ENCODE measurements around the gene HS3ST3A1.

HS3ST3A1 gene

DNA sequence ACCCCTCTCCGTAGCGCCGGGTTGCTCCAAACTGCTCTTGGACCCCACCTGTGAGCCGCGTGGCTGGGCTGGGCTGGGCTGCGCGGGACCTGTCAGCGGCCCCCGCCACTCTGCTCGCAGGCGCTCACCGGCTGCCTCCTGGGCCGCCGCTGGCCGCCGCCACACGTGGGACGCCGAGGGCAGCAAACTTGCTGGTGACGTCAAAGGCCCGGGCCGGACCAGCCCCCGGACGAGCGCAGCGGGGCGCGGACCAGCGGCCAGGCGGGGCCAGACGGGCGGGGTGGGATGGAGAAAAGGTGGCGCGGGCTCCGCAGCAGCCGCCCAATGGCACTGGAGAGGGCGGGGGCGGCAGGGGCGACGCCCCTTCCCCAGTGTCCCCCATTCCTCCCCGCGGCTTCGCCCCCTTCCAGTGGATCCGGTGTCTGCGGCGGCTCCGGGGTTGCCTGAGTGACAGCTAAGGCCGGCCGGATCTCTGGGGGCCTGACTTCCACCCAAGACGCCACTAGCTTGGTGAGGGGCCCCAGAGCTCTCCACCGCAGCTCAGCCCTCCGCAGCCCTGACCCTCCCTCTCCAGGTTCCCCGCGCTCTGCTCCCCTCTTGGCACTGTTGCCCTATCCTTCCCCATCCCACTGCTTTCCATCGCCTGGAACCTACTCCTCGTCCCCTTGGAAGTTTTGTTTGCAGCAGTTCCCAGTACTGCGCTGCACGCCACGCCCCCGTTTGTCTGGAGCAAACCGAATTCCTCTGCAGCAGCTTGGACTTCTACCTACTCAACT, at the start of gene HS3ST3A1:
HS3ST3A1 (minus strand) TSS at position 154 of the 776 bp plus-strand sequence. CDS start 800 bp downstream, outside the sequence.
- peak; percentile 81 for DNase-seq (ENCODE audit: low read depth)

DNA sequence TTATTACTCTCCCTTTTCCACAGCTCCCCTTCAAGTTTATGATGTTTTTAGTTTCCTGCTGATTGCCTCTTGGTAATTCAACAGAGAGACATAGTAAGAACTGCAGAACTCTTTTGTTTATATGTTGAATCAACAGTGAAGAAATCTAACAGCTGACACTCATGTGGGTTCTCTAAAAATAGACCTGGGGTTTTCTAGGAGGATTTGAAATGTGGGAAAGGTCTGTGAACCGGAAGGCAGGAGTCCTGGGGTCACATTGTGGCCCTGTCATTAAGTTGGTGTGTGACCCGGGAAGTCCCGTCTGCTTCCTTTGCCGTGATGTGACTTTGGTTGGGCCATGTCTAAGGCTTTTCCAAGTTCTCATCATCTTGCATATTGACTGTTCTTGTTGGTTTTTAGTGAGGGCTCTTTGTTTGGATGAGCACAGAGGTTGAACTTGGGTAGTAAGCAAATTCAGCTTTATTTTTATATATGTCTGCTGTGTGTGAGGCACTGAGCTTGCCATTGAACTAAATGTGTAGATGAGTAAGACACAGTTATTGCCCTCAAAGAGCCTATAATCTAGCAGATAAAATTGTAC, 48.5 kb upstream of the HS3ST3A1 start:
- DNase-seq (ENCODE audit: low read depth): peak; percentile 21

- DNase-seq (ENCODE audit: low read depth): peak; percentile 39
Observed at GRCh38 chr17:13647543-13648021, 45.9 kb upstream of the HS3ST3A1 start.

GRCh38 chr17:13646969-13647542, 45.3 kb upstream of the HS3ST3A1 start:
- DNase-seq (ENCODE audit: low read depth): no peak

DNA sequence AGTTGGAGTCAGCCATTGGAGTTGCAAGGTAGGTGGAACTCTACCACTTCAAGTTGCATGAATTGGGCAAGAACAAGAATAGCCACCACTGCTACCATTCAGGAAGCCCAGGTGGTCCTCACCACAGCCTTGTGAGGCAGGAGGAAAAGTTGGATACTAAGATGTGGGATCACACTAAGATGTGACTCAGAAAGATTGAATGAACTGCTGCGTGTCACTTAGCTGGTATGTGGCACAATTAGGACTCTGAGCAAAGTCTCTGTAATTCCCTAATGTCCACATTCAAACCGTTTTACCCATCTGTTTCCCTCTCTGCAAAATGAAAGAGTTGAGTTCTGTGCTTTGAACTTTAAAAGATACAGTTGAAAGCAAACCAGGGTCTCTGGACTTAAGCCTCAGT, 44.7 kb upstream of the HS3ST3A1 start:
- peak; percentile 69 for DNase-seq (ENCODE audit: low read depth)

DNA sequence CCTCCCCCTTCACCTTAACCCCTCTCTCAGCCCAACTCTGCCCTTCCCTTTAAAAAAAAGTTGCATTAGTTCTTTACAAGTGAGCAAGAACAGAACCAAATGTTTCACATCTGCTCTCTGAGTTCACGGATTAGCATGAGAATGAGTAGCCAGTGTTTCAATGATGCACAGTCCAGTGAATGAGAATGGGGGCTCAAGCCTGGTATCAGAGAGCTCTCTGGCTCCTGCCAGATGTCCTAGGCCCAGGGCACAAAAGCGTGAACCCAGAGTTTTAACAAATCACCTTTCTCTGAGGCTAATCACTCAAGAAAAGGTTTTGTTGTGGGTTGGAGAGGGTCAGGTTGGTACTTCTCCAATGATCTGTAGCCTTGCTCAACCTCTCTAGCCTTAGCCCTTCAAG, 41.5 kb upstream of the HS3ST3A1 start:
- no peak for DNase-seq (ENCODE audit: low read depth)

DNA sequence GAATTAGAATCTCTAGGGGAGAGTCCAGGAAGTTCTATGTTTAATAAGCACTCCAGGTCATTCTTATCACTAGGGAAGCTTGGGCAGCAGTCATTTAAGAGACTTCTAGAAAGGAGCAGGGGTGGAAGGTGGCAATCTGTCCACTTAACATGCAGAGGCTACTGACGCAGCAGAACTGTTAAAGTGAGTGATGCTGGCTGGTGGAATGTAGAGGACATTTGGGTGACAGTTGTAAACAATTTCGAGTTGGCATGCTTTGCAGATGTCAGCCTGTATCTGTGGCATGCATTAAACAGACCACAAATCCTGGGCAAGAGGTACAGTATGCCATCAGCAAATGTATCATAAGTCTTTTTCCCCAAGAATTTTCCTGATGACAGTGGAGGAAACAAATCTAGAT, 40.5 kb upstream of the HS3ST3A1 start:
- peak; percentile 19 for DNase-seq (ENCODE audit: low read depth)

DNA sequence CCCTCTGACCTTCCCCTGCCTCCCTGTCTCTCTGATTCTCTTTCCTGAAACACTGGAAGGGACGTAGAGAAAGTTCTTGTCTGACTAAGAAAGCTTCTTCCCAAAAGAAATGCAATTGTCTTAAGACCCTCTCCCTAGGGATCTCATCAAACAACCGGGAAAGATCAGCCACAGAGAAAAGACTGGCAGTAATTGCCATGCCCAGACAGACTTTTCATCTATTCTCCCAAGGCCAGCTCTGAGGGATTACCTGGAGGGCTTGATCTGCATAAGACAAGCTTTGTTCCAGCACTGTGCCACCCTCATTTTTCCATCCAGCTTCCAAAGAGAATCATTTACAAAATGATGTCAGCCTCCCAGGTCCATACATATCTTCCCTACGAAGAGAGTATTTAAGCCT, 38.8 kb upstream of the HS3ST3A1 start:
- DNase-seq (ENCODE audit: low read depth): no peak

- DNase-seq (ENCODE audit: low read depth): peak; percentile 74
Observed at GRCh38 chr17:13638855-13639458, 37.2 kb upstream of the HS3ST3A1 start.

DNA sequence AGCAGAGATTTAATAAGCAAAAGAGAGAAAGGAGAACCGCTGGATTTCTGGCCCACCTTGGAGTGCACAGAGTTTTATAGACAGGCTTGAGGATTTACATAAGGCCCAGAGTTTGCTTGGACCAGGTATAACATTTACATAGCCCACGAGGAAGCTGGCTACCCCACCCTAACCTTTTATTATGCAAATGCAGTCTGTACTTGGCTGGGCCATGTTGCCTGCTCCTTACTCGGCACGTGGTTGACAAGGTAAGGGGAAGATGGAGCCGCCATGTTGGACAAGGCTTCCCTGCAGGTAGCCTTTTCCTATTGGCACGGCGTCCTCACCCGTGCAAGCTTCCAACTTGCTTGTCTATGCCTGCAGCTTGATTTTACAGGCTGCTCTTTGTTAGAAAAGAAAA, 35.2 kb upstream of the HS3ST3A1 start:
- no peak for DNase-seq (ENCODE audit: low read depth)

GRCh38 chr17:13635951-13636350, 34.2 kb upstream of the HS3ST3A1 start:
- DNase-seq (ENCODE audit: low read depth): no peak

GRCh38 chr17:13634021-13634420, 32.3 kb upstream of the HS3ST3A1 start:
- no peak for DNase-seq (ENCODE audit: low read depth)

DNA sequence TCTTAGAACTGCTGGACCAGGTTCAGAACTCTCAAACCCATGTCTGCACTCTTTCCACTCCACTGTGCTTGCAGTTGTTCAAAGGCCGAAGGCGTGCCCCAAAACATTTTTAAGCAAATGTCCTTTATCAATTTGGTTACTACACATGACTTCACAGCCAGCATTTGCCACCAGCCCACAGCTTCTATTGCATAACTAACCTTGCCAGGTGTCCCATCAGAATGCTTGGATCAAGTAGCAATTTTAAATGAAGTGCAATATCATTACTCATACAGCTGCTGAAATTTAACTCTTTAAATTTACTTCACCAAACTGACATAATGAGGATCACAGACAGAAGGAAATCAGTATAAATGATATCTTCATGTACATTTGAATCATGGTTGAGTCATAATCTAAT, 29.8 kb upstream of the HS3ST3A1 start:
- DNase-seq (ENCODE audit: low read depth): no peak

GRCh38 chr17:13626703-13627102, 25.0 kb upstream of the HS3ST3A1 start:
- peak; percentile 79 for DNase-seq (ENCODE audit: low read depth)

- no peak for DNase-seq (ENCODE audit: low read depth)
Observed at GRCh38 chr17:13619462-13619861, 17.7 kb upstream of the HS3ST3A1 start.

DNA sequence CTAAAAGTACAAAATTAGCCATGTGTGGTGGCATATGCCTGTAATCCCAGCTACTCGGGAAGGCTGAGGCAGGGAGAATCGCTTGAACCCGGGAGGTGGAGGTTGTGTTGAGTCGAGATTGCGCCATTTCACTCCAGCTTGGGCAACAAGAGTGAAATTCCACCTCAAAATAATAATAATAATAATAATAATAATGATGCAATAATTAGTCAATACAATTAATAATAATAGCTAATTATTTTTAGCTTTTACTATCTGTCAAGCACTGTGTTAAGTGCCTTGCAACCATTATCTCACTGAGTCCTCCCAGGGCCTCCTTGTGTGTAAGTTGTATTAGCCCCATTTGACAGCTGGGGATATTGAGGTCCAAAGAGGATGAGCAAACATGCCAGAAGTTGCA, 14.3 kb upstream of the HS3ST3A1 start:
- no peak for DNase-seq (ENCODE audit: low read depth)

- DNase-seq (ENCODE audit: low read depth): no peak
Observed at GRCh38 chr17:13609941-13610340, 8.2 kb upstream of the HS3ST3A1 start.

DNA sequence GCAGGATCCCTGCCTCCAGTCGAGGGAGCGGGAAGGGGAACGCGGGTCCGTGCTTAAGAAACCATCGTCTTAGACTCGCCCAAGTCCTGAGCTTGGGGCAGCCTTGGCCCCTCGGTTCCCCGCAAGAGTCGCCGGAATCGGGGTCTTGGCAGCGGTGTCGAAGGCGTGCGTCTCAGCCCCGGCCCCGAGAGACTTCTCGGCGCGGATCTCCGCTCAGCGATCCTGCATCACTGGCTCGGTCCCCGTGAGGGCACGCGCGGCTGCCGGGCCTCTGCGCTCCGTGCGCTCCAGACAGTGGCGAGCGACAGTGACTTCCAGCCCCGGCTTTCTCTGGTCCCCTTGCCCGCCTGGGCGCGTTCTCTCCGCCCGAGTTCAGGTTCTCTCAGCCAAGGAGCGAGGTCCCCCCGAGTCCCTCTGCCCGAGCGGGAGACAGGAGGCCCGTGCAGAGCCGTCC, 380 bp downstream of the HS3ST3A1 start:
- peak; percentile 49 for DNase-seq (ENCODE audit: low read depth)

DNA sequence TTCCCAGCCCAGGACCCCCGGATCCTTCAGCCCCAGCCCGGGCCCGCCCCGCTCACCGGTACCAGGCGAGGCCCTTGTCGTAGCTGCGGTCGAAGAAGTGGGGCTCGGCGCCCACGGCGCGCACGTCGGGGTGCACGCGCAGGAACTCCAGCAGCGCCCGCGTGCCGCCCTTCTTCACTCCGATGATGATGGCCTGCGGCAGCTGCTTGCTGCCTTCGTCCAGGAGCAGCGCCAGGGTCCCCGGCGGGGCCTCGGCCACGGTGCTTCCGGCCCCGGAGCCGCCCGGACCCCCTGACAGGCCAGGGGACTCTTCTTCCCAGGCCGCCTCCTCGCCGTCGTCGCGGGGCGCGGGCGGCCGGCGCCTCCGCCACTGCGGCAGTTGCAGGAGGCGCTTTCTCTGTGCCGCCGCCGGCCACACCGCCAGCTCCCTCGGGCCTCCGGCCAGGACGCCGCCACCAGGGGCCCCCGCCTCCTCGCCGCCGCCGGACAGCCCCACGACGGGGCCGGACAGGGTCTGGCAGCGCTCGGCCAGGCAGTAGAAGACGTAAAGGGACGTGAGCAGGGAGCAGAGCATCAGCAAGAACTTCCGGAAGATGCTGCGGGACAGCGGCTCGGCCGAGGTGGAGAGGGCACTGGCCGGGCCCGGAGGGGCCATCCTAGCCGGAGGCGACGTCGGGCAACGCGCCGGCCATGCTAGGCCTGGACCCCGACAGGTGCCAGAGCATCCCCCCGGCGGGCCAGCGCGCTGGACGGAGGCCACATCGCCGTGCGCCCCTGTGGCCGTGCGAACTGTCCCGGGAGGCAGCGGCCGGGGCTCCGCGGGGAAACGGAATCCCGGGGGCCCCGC, 1.0 kb downstream of the HS3ST3A1 start:
- peak; percentile 60 for DNase-seq (ENCODE audit: low read depth)

- no peak for DNase-seq (ENCODE audit: low read depth)
Observed at GRCh38 chr17:13599864-13600263, 1.9 kb downstream of the HS3ST3A1 start.

DNA sequence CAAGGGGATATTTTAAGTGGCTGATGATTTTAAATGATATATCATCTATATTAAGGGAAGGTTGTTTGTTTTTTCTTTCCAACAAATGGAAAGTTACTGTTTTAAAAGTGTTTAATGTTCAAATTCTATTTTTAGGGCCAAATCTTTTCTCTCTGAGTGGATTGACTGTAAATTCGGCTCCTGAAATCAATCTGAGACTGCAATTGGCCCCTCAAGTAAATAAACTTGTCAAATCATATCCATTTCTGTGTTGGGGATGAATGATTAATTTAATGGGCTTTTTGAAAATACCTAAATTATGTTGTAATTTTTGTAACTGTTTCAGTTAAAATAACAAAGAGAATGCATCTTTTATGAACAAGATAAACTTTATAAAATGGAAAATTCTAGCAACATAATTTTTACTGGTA, 2.6 kb downstream of the HS3ST3A1 start:
- DNase-seq (ENCODE audit: low read depth): no peak

Data from EH (cell line).